ENCODE measurements around the gene SPATA31C1.

SPATA31C1 gene

GRCh38 chr9:87958591-87958990, 40.8 kb downstream of the SPATA31C1 start:
- DNase-seq (ENCODE audit: low spot score): no peak
- in situ Hi-C loops (cut with MboI; ENCODE audit: low sequenced_read_pairs, unreplicated experiment): loop anchor here (25.0 kb wide), 1 partner anchor 604 kb away; no protein-coding TSS in a partner anchor
- TF ChIP-seq CTCF (IDR thresholded peaks at IDR 0.05; ENCODE audit: borderline replicate concordance, control extremely low read depth, extremely low read depth, insufficient read depth, missing control alignments): no peak

DNA sequence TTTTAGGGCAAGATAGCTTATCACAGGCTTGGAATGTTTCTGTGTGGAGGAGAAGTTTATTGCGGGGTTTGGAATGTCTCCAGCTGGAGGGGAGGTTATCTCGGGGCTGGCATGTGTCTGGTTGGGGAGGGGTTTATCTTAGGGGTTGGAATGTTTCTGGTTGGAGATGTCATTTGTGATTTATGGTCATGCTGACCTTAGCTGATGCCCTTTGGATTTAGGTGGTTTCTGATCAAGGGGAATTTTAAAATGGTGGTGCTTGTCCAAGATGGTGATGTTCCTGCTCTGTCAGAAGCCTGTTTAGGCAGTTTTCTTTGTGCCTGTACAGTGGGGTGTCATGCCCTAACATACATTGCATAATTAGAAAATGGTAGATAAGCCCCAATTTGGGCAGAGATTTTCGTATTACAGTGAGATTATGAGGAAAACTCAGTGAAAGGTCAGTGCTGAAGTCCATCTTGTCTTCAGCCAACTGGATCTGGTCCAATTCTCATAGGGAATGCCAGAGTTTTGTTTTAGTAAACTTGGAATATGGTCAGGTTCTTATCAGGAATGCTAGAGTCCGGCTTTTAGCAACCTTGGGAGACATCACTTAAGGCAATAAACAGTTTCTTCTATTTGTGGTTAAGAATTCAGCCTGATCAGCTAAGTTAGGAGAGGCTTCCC, 42.3 kb downstream of the SPATA31C1 start:
- in situ Hi-C loops (cut with MboI; ENCODE audit: low sequenced_read_pairs, unreplicated experiment): loop anchor here (25.0 kb wide), 1 partner anchor 602 kb away; no protein-coding TSS in a partner anchor
- TF ChIP-seq CTCF (IDR thresholded peaks at IDR 0.05; ENCODE audit: borderline replicate concordance, control extremely low read depth, extremely low read depth, insufficient read depth, missing control alignments): no peak
- no peak for DNase-seq (ENCODE audit: low spot score)

DNA sequence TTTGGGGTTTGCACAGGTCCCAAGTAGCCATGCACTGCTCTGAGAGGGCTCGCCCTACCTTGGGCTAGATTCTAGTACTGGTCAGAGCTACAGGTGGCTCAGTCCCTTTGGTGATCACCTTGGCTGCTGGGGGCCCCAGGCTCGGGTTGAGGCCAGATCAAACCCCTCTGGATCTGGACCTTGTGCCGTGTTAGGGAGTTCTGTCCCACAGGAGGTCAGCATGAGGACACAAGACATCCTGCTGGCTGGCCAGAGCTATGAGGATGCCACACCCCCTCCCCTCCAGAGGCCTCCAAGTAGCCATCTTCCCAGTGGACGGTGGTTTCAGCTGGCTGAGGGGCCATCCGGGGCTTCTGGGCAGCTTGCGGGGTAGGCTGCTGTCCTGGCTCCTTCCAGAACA, 46.0 kb downstream of the SPATA31C1 start:
- in situ Hi-C loops (cut with MboI; ENCODE audit: low sequenced_read_pairs, unreplicated experiment): loop anchor here (25.0 kb wide), 1 partner anchor 599 kb away; no protein-coding TSS in a partner anchor
- DNase-seq (ENCODE audit: low spot score): no peak
- no peak for TF ChIP-seq CTCF (IDR thresholded peaks at IDR 0.05; ENCODE audit: borderline replicate concordance, control extremely low read depth, extremely low read depth, insufficient read depth, missing control alignments)

DNA sequence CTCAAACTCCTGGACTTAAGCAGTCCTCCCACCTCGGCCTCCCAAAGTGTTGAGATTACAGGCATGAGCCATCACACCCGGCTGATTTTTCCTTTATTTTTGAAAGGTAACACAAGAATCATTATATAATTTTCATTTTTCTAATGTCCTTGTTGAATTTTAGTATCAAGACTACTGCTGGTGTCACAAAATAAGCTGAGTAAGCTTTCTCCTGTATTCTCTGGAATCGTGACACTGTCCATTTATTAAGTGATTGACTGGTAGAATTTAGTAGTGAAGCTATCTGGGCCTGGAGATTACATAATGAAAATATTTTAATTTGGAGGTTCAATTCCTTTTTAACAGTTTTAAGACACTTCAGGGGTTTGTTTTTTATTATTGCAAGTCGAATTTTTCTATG, 47.1 kb downstream of the SPATA31C1 start:
- TF ChIP-seq CTCF (IDR thresholded peaks at IDR 0.05; ENCODE audit: borderline replicate concordance, control extremely low read depth, extremely low read depth, insufficient read depth, missing control alignments): no peak
- in situ Hi-C loops (cut with MboI; ENCODE audit: low sequenced_read_pairs, unreplicated experiment): loop anchor here (25.0 kb wide), 1 partner anchor 597 kb away; no protein-coding TSS in a partner anchor
- no peak for DNase-seq (ENCODE audit: low spot score)

GRCh38 chr9:87968155-87968554, 50.4 kb downstream of the SPATA31C1 start:
- in situ Hi-C loops (cut with MboI; ENCODE audit: low sequenced_read_pairs, unreplicated experiment): loop anchor here (25.0 kb wide), 1 partner anchor 594 kb away; no protein-coding TSS in a partner anchor
- TF ChIP-seq CTCF (IDR thresholded peaks at IDR 0.05; ENCODE audit: borderline replicate concordance, control extremely low read depth, extremely low read depth, insufficient read depth, missing control alignments): no peak
- DNase-seq (ENCODE audit: low spot score): no peak

- in situ Hi-C loops (cut with MboI; ENCODE audit: low sequenced_read_pairs, unreplicated experiment): loop anchor here (25.0 kb wide), 1 partner anchor 592 kb away; no protein-coding TSS in a partner anchor
- DNase-seq (ENCODE audit: low spot score): no peak
- TF ChIP-seq CTCF (IDR thresholded peaks at IDR 0.05; ENCODE audit: borderline replicate concordance, control extremely low read depth, extremely low read depth, insufficient read depth, missing control alignments): no peak
Observed at GRCh38 chr9:87970602-87971001, 52.8 kb downstream of the SPATA31C1 start.
